Stimulated activated CD4-positive, alpha-beta T cell treated with anti-CD3 and anti-CD28 coated beads, Interleukin-15, amount 100 ng/mL, for 24 hours (primary cell): Measurements from ENCODE around the gene PACSIN2.
"Not testable (repeated sequence)": the region's sequence is repeated elsewhere in the genome, so short reads cannot be mapped to it uniquely, and the experiment has no call there.

Experiments
- DNase-seq: peaks from one replicate; pipeline ENCODE4 v3.0.0-alpha.2; 2020

The PACSIN2 gene

DNA sequence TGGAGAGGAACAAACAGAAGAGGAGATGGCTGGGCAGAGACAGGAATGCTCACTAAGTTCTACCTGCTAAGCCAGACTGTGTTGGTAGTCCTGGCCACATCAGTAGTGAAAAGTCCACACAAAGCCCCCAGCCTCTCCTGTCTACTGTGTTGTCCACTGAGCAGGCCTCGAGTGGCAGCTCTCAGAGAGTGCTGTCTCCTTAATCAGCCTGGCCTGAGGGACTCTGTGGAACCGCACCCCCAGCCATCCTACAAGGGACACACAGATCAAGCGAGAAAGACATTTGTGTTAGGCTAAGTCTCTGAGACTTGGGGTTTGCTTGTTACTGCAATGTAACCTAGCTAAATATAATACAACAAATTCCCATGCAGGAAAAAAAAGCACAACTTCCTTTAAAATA, 71.0 kb downstream of the PACSIN2 start:
- DNase-seq, result no peak

DNA sequence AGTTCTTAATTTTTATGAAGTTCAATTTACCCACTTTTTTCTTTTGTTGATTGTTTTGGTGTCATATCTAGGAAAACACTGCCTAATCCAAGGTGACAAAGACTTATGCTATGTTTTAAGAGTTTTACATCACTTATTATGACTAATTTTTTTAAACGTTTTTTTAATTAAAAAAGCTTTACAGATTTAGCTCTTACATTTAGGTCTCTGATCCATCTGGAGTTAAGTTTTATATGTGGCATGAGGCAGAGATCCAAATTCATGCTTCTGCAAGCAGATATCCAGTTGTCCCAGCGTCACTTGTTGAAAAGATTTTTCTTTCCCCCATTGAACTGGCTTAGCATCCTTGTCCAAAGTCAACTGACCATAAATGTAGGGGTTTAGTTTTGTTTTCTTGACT, 72.6 kb downstream of the PACSIN2 start:
- no peak for DNase-seq

DNA sequence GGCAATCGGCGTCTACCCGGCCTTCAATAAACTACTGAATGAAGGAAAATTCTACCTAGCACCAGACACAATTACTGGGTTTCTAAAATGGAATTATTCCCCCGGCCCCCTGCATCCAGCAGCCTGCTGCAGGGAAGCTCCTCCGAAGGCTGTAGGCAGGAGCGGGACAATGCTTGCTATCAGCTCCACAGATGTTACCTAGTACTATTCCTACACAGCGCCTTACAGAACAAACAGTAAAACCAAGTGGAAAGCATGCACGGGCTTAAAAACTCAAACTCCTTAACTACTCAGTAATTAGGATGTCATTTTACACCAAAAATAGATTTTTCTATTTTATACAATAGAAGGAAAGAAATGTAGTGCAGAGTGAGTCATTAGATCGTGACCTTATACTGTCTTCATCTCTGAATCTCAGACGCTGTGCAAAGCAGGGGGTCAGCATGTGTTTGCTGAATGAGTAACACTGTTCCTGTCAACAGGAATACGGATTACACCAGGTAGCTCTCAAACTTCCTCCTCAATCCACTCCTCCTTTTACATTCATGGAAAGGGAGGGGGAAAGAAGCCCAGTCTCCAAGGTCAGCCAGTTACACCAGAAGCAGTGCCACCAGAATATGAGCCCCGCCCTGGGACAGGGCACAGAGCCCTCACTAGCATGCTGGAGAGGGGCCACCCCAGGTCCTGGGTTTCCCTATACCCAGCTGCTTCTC, 74.9 kb downstream of the PACSIN2 start:
- DNase-seq, result no peak

DNA sequence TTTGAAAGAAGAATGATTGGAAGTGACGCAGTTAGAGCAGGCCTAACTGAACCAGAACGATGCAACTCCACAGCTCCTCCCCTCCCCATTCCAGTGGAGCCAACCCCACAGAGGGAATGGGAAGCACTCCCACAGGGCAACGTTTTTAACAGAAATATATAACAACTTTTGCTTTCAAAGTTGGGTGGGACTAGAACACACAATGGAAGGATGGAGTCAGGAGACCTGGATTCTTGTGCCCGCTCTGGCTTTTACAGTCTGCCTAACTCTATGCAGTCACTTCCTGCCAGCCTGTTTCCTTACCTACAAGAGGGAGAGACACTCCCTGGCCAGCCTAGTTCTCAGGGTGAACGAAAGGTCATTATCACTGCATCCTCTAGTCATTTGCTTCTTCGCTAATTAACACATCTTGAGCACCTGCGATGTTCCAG, 75.5 kb downstream of the PACSIN2 start:
- no peak for DNase-seq

DNA sequence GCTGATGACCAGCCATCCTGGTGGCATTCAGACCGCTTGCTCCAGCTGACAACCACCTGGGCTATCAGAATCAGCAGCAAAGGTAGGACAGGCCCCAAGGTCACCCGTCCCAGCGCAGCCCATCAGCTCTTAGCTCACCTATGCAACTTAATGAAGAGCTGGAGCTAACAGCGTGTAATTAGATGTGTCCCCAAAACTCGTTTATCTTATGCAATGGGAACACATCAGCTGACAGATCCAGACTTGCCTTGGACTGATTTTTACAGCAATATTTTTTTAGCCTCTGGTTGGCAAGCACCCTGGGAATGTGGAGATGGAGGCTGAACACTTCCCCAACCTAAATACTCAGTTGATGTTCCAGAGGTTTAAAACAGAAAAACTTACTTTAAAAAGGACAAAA, 76.0 kb downstream of the PACSIN2 start:
- no peak for DNase-seq

DNA sequence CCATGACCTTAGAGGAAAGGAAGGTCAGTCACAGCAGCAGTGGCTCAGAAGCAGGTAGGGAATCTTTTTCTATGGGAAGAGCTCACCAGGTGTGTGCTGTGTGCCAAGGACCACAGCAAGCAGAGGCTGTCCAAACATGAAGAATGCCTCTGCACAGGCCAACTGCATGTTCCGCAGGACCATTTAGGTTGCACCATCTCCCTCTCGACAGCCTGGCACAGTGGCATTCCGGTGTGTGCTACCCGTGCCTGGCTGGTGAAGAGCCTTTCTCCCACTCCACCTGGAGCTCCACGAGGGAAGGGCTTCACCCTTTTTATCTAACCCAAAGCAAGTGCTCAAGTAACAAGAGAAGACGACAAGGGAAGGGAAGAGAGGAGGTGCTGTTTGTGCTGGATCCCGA, 76.5 kb downstream of the PACSIN2 start:
- DNase-seq, result no peak

DNA sequence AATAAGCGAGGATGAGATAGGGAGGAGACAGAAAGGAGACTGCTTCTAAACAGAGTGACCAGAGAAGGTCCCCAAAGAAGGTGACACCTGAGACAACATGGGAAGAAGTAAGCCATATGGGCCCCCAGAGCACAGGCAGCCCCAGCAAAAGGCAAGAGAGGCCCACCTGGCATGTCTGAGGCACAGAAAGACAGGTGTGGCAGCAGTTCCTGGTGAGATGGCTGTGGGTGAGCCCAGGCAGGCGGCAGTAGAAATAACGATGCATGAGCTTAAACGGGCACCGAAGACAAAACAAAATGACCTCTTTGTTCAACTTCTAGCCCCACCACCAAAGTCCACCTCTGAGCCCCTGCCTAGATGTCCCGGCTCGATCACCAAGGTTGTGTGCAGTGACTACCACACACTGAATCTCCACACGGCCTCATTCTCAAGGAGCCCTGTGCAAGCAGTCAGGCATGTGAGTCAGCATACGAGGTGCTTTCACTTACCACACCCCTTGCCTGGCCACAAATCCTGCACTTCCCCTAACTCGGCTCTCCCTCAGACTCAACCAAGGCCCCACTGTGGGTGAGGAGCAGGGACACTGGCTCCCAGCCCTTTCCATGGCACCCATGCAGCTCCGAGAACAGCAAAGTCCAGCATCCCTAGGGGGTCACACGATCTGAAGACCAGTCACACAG, 77.6 kb downstream of the PACSIN2 start:
- peak; percentile 50 for DNase-seq

DNA sequence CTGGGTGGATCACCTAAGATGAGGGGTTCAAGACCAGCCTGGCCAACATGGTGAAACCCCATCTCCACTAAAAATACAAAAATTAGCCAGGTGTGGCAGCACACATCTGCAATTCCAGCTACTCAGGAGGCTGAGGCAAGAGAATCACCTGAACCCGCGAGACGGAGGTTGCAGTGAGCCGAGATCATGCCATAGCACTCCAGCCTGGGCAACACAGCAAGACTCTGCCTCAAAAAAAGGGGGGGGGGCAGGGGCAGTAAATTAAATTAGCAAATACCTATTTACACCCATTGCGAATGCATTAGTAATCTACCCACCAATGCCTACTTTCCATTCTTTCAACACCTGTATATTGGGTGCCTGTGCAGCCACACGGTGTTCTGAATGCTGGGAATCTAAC, 78.3 kb downstream of the PACSIN2 start:
- not testable (repeated sequence) for DNase-seq

DNA sequence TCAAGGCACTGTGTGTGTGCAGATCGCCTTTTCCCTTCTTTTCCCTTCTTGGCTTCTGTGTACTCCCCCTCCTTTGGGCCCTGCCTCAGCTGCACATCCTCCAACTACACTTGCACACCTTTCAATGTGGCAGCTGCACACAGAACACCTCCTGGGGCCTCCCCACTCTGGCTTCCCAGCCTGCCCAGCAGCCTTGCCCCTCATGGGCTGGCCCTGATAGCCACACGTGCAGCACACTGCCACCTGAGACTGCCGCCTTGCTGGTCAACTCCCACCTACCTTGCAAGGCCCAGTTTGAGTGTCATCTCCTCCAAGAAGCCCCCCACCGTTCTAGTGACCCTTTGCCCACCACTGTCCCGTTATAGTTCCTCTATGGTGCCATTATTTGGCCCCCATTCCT, 80.6 kb downstream of the PACSIN2 start:
- no peak for DNase-seq

DNA sequence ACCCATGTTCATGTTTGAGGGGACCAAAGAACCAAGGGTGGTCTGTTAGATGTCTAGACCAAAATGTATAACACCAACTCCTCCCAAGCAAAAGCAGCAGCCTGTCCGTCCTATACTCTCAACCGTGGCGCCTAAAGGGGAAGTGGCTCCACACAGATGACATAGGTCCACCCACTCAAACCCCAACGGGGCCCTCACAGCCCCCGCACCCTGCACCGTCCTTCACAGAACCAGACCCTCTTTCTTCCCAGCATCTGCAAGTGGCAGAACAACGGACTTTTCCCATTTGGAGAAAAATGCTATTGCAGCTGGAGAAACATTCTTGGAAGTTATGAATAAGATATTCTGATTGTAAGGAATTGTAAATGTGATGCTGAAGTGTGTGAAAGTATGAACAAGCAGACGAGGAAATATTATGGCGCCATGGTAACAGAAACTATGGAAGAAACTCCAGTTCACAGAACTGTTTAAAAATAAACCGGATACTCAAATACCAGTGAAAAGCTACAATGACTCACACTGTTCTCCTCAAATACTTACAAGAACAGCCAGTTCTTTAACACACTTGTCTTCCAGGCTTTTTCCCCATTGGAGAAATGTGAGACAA, 81.4 kb downstream of the PACSIN2 start:
- peak; percentile 49 for DNase-seq

DNA sequence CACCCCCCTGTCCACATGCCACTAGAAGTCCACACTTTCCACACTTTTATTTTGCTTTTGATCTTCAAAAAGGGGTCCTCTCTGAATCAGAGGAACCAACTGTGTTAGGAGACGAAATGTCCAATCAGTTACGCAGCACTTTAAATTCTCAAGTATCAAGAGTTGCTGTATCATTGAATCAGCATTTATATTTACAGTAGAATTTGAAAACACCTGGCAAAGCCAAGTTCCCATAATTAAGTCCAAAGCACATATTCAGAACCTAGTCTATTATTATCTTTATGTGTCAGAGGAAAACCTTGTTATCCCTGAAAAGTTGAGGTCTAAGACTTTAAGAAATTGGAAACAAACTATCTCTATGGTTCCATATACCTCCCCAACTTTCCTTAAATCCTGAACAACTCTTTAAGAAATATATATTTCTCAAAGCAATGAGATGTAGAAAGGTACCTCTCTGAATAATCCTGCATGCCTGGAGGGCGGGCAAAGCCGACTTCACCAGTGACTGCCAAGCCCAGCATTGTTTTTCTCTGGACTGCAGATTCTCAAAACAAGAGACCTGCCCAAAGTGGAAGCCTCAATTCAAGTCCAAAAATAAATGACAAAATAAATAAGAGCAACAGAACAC, 82.0 kb downstream of the PACSIN2 start:
- DNase-seq, result no peak

DNA sequence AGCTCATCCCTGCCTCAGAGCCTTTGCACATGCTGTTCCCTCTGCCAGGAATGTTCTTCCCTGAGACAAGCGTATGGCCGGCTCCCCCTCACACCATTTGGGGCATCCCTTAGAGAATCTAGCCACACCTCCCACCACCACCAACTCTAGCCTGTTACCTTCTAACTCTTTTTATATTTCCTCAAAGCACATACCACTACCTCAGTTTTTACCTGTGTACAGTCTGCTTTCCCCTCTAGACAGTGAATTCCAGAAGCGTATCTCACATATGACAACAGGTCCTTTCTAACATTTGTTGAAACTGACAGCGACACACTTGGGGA, 82.8 kb downstream of the PACSIN2 start:
- DNase-seq, result no peak

DNA sequence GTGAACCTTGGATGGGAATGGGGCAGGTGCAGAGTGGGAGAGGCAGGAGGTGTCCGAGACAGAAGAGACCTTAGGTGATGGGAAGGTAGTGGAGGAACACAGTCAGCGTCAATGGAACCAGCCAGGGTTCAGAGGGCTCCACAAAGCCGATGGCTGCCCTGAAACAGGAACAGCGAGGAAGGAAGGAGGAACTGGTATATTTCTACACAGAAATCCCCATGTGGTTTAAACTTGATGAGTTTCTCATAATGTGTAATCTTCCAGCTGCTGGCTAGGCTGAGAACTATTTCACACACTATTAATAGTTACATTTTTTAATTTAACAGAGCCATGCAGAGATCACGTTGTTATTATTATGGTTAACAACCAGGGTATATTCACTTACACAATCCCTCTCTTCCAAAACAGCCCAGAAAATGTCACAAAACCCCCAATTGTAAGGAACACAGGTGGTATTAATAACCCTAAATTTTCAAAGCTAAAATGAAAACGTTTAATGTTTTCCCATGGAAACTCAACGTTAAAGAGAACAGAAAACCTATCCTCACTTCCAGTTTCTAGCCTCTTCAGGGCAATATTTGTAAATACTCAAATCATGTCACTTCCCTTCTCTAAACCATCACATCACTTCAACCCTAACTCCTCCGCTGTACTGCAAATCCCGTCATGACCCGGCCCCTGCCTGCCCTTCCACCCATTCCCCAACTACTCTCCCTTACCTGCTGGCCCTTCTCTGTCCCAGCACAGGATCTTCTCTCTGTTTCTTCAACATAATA, 83.3 kb downstream of the PACSIN2 start:
- no peak for DNase-seq

DNA sequence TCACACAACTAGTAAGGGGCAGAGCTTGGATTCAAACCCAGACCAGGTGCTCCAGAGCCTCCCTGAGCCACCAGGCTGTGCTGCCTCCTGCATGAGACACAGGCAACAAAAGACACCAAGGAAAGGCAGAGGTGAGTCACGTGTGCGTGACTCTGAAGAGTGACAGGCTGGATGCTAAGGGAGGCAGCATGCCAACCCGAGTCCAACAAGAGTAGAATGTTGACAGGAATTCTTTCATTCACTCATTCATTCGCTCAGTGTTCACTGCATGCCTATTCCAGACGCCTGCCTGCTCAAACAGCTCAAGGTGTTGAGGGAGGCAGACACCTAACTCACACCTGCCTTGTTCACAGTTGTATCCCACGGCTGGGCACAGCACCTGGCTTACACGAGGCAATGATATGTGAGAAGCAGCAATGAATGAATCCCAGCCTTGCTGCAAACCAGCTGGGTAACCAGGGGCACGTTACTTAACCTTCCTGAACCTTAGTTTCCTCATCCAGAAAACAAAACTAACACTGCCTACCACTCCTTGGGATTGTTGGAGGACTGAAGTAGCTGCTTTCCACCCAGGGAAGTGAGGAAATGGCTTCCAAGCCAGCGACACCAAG, 84.0 kb downstream of the PACSIN2 start:
- DNase-seq, result no peak

DNA sequence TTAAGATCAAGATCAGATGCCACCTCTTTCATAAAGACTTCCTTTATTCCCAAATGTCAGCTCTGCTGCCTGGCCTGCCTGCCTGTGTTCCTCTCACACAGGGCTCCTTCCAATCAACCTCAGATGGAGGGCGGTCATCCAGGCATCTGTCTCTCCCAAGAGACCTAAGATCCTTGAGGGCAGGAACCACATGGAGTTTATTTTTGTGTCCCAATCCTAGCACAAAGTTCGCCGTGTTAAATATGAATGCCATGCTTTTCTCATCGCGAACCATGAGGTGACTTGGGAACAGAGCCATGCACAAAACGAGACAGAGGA, 85.2 kb downstream of the PACSIN2 start:
- no peak for DNase-seq

DNA sequence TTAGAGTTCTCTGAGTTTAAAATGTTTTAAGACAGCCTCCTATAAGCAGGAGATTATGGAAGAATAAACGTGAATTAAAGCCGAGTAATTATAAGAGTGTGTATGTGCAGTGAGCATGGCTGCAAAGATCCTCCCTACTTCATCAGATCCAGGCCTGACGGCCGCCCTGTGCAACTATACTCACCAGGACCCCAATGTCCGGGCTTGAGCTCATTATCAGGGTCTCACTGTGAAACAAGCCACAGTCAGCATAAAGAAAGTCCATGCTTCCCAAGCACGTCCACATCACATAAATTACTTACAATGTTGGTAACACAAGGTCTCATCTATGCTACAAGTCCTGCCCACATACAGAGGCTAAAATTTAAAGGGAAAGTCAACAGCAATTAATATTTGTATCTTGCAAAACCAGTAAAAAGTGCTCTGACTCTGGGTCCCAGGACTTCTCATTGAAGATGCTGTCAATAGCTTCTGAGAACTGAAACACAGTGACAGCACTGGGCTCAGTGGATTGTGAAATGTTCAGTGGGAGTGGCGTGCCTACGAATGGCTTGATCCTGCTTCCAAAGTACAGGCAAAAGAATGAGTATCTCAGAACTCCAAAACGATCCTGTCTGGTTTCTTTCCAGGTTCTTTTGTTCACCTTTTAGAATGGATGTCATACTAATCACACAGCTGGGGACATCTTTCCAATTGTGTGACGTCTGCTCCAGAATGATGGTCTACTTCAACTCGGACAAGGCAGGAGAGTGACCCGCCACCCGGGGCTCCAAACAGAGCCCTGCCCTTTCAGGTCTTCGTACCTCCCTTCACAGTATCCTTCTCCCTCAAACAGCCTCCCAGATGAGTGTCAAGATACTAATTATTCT, 85.7 kb downstream of the PACSIN2 start:
- no peak for DNase-seq

DNA sequence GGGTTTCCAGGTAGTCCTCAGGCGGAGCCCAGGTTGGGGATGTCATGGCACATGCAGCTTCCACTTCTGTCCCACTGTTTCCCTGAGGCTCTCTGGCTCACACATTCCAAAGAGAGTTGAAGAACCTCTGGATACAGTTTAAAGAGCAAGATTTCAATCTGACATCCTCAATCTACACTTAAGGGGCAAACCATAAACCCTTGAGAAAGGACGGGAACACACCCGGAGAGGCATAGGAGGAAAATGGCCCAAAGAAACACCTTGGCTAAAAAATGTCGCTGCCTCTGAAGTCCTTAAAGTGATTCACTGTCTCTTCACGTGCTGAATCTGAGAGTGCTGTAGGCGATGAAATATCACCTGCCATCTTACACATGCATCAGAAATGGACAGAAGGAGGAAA, 87.0 kb downstream of the PACSIN2 start:
- DNase-seq, result no peak

DNA sequence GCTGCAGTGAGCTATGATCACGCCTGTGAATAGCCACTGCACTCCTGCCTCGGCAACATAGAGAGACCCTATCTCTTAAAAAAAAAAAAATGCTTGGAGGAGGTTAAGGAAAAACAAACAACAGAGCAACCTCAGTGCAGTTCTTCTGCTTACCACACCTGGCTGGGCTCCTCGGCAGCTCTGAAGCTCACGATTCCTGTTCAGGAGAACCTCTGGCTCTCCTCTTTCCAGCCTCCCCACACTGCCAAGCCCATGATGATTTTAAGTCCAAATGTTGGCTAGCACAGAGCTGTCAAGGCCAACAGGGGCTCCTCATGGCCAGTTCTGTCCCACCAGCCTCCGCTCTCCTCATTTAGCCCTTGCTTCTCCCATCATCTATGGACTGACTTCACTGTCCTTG, 88.2 kb downstream of the PACSIN2 start:
- no peak for DNase-seq

DNA sequence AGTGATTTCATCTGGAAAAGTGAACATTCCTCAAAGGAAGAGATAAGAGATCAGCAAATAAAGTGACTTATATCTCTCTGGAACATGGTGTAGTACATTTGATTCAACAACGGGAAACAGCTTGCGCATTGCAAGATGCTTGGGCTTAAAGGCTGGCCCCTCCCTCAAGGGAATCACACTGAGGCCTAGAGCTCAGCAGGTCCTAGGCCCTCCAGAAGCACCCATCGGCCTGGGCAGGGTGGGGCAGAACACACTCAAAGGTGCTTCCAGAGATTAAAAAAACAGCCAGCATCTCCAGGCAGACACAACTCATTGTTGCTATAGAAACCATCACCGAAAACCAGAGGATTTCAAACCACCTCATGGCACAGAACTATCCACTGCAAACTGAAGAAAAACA, 88.8 kb downstream of the PACSIN2 start:
- DNase-seq, result no peak

DNA sequence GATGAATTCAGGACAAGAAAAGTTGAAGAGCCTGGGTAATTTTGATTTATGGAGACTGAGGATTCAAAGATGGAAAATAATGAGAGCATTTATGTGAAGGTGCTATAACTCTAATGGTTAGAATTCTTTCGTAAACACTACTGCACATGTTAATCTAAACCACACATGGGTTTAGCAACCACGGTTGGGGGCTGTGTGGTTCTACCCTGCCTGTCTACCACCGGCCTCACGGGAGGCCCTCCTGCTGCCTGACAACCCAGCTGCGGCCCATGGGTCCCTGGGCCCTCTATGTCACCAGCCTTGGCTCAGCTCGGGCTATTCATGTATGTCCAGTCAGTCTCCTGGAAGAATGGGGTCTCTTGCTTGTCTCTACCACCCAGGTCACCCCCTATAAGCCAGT, 89.4 kb downstream of the PACSIN2 start:
- no peak for DNase-seq

DNA sequence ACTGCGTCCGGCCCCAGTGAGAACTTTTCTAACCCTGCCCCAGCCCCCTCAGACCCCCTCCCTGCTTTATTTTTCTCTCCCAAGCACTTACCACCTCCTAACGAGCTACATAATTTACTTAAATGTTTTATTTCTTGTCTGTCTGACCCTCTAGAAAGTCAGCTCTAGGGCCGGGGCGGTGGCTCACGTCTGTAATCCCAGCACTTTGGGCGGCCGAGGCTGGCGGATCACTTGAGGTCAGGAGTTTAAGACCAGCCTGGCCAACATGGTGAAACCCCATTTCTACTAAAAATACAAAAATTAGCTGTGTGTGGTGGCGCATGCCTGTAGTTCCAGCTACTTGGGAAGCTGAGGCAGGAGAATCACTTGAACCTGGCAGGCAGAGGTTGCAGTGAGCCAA, 89.9 kb downstream of the PACSIN2 start:
- DNase-seq, result not testable (repeated sequence)

DNA sequence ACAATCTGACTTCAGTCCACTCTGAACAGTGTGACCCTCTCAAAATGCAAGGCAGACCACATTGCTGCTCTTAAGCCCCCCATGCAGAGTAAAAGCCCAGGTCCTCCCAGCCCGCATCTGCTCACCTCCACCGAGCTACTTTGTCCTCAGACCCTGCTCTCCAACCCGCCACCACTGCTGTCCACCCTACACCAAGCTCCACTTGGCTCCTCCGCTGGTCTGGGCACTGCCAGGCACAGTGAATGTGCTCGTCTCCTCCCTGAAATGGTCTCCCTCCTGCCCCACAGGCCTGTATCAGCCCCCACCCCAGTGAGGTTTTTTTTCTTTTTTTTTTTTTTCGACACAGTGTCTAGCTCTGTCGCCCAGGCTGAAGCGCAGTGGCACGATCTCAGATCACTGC, 90.5 kb downstream of the PACSIN2 start:
- DNase-seq, result no peak
